ENCODE measurements around the gene PRKD3.

DNA sequence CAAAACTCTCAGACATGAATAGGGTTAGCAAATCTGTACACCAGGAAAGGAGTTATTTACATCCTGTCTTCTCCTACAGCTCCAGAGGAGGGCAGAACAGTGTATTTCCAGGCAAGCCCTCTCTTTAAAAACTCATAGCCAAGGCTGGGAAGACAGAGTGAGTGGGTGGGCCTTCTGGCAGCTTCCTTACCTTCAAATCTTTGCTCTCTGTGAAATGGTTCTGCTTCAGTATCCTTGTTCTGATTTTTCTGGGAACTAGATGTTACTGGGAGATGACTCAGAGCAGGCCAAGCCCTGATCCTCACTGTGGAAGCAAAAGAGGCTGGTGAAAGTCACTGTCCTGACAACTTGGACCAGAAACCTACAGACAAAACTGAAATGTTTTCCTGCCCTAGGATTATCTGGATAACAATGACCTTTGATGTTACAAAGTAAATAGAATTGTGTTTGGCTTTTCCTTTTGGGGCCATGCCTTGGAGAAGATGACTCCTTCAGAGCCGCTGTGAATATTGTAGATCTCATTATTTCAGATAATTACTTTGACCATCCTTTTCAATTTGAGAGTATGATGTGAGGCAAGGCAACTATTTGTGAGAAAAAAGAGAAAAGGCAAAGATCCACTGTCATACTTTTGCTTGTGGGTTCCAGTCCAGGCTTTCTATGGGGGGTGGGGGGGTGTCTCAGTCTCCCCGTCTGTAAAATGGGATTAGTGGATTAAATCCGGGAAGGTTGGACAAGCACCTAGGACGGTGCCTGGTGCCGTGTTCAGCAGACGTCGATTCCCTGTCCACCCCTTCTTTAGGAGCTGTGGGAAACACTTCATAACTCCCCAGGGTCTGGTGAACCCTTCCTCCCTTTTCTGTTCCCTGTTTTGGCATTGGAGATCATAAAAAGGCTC, 19.2 kb upstream of the PRKD3 start:
- TF ChIP-seq CTCF (IDR thresholded peaks at IDR 0.05; ENCODE audit: low read length) (no peak), EZH2 (IDR thresholded peaks at IDR 0.05; ENCODE audit: borderline replicate concordance, low read length) (no peak)
